ENCODE results near the gene TECTB.

The TECTB gene

GRCh38 chr10:112347709-112348671 lies 64.8 kb downstream of the TECTB start:
- Histone ChIP-seq H3K4me2 (no peak overlapping the region), H3K4me1 (peaks cover 0 to 13% (median 0%) of the 10 kb centered on the region in 10 experiments; a peak in 4 of 20 replicates), H4K20me1 (no peaks in the 10 kb centered on the region), H3K27me3 (no peaks in the 10 kb centered on the region), H3K9ac (no peak overlapping the region), H3K36me3 (no peaks in the 10 kb centered on the region), H3K9me3 (replicated peaks in 1 of 11) (peaks cover 0 to 14% (median 6%) of the 10 kb centered on the region in 11 experiments; a peak in 12 of 22 replicates), H3K4me3 (no peak overlapping the region), H3K27ac (no peak overlapping the region)
- no peak for TF ChIP-seq Cebpa-rat (IDR thresholded peaks at IDR 0.05)

- Histone ChIP-seq H3K4me1 (peaks cover 0 to 13% (median 0%) of the 10 kb centered on the region in 10 experiments; a peak in 4 of 20 replicates), H3K36me3 (no peaks in the 10 kb centered on the region), H3K27me3 (no peaks in the 10 kb centered on the region), H3K9me3 (replicated peaks in 1 of 11) (peaks cover 0 to 14% (median 6%) of the 10 kb centered on the region in 11 experiments; a peak in 12 of 22 replicates), H3K9ac (no peak overlapping the region), H3K27ac (no peak overlapping the region), H4K20me1 (no peaks in the 10 kb centered on the region), H3K4me3 (no peak overlapping the region), H3K4me2 (no peak overlapping the region)
- no peak for TF ChIP-seq Cebpa-rat (IDR thresholded peaks at IDR 0.05)
These were observed 65.6 kb downstream of the TECTB start for GRCh38 chr10:112348759-112349158.

GRCh38 chr10:112349521-112350085 lies 66.4 kb downstream of the TECTB start:
- Histone ChIP-seq H3K9ac (no peak overlapping the region), H4K20me1 (no peaks in the 10 kb centered on the region), H3K27me3 (no peaks in the 10 kb centered on the region), H3K4me3 (no peak overlapping the region), H3K4me1 (peaks cover 0 to 13% (median 0%) of the 10 kb centered on the region in 10 experiments; a peak in 4 of 20 replicates), H3K27ac (no peak overlapping the region), H3K4me2 (no peak overlapping the region), H3K36me3 (no peaks in the 10 kb centered on the region), H3K9me3 (replicated peaks in 1 of 11) (peaks cover 0 to 14% (median 6%) of the 10 kb centered on the region in 11 experiments; a peak in 12 of 22 replicates)
- no peak for TF ChIP-seq Cebpa-rat (IDR thresholded peaks at IDR 0.05)

- Histone ChIP-seq H4K20me1 (no peaks in the 10 kb centered on the region), H3K27me3 (no peaks in the 10 kb centered on the region), H3K4me3 (no peak overlapping the region), H3K27ac (no peak overlapping the region), H3K4me2 (peak overlapping the region in 1 of 11 experiments; percentile 36; a peak in 2 of 22 replicates), H3K9me3 (replicated peaks in 1 of 11) (peaks cover 0 to 14% (median 6%) of the 10 kb centered on the region in 11 experiments; a peak in 12 of 22 replicates), H3K4me1 (peaks cover 0 to 13% (median 0%) of the 10 kb centered on the region in 10 experiments; a peak in 4 of 20 replicates), H3K36me3 (no peaks in the 10 kb centered on the region), H3K9ac (no peak overlapping the region)
- TF ChIP-seq Cebpa-rat (IDR thresholded peaks at IDR 0.05), result no peak
These were observed 67.9 kb downstream of the TECTB start for GRCh38 chr10:112351146-112351545.

GRCh38 chr10:112352044-112352443 lies 68.8 kb downstream of the TECTB start:
- Histone ChIP-seq H3K9me3 (replicated peaks in 1 of 11) (peaks cover 0 to 14% (median 6%) of the 10 kb centered on the region in 11 experiments; a peak in 12 of 22 replicates), H3K27me3 (no peaks in the 10 kb centered on the region), H4K20me1 (no peaks in the 10 kb centered on the region), H3K27ac (no peak overlapping the region), H3K4me1 (peaks cover 0 to 13% (median 0%) of the 10 kb centered on the region in 10 experiments; a peak in 4 of 20 replicates), H3K4me2 (no peak overlapping the region), H3K9ac (no peak overlapping the region), H3K4me3 (no peak overlapping the region), H3K36me3 (no peaks in the 10 kb centered on the region)
- TF ChIP-seq Cebpa-rat (IDR thresholded peaks at IDR 0.05), result no peak

GRCh38 chr10:112353046-112353445 lies 69.8 kb downstream of the TECTB start:
- H3K4me1 ChIP-seq, result peaks cover 0 to 7% (median 0%) of the 10 kb centered on the region in 10 experiments; a peak in 4 of 20 replicates
- no peaks in the 10 kb centered on the region for H4K20me1 ChIP-seq
- H3K27me3 ChIP-seq, result no peaks in the 10 kb centered on the region
- H3K9me3 ChIP-seq (replicated peaks in 1 of 11), result peaks cover 0 to 14% (median 6%) of the 10 kb centered on the region in 11 experiments; a peak in 12 of 22 replicates
- no peak overlapping the region for H3K9ac ChIP-seq
- H3K4me2 ChIP-seq, result no peak overlapping the region
- no peak overlapping the region for H3K27ac ChIP-seq
- no peaks in the 10 kb centered on the region for H3K36me3 ChIP-seq
- no peak overlapping the region for H3K4me3 ChIP-seq
- no peak for TF ChIP-seq Cebpa-rat (IDR thresholded peaks at IDR 0.05)

Data from BLaER1 treated with 17β-estradiol and CSF1 and Interleukin-3, amounts not matched to agents 10 nM and 100 nM (cell line).